ENCODE measurements around the gene ORC5.
"Not testable (repeated sequence)": the region's sequence is repeated elsewhere in the genome, so short reads cannot be mapped to it uniquely, and the experiment has no call there.

Gene ORC5

GRCh38 chr7:104207731-104208420, at the start of gene ORC5:
Gene ORC5 (minus strand): TSS chr7:104208013. CDS start chr7:104207904, 109 bp downstream.
- in situ Hi-C loops (cut with MboI; ENCODE audit: low sequenced_read_pairs) = no loop called here

- in situ Hi-C loops (cut with MboI; ENCODE audit: low sequenced_read_pairs) = loop anchor here (25.0 kb wide), 1 partner anchor 607 kb away; no protein-coding TSS in a partner anchor
Observed at GRCh38 chr7:104255616-104256015, 47.8 kb upstream of the ORC5 start.

GRCh38 chr7:104255194-104255593, 47.4 kb upstream of the ORC5 start:
- in situ Hi-C loops (cut with MboI; ENCODE audit: low sequenced_read_pairs) = loop anchor here (25.0 kb wide), 1 partner anchor 607 kb away; no protein-coding TSS in a partner anchor

- in situ Hi-C loops (cut with MboI; ENCODE audit: low sequenced_read_pairs) = loop anchor here (25.0 kb wide), 1 partner anchor 608 kb away; no protein-coding TSS in a partner anchor
Observed at GRCh38 chr7:104254696-104255095, 46.9 kb upstream of the ORC5 start.

GRCh38 chr7:104252409-104253134, 44.8 kb upstream of the ORC5 start:
- in situ Hi-C loops (cut with MboI; ENCODE audit: low sequenced_read_pairs) = loop anchor here (25.0 kb wide), 1 partner anchor 610 kb away; no protein-coding TSS in a partner anchor

GRCh38 chr7:104242638-104243037, 34.8 kb upstream of the ORC5 start:
- in situ Hi-C loops (cut with MboI; ENCODE audit: low sequenced_read_pairs) = no loop called here

GRCh38 chr7:104241538-104242209, 33.9 kb upstream of the ORC5 start:
- in situ Hi-C loops (cut with MboI; ENCODE audit: low sequenced_read_pairs) = no loop called here

GRCh38 chr7:104241135-104241534, 33.3 kb upstream of the ORC5 start:
- in situ Hi-C loops (cut with MboI; ENCODE audit: low sequenced_read_pairs) = no loop called here

- in situ Hi-C loops (cut with MboI; ENCODE audit: low sequenced_read_pairs) = no loop called here
Observed at GRCh38 chr7:104240401-104240800, 32.6 kb upstream of the ORC5 start.

GRCh38 chr7:104234990-104235389, 27.2 kb upstream of the ORC5 start:
- in situ Hi-C loops (cut with MboI; ENCODE audit: low sequenced_read_pairs) = not testable (repeated sequence)

- in situ Hi-C loops (cut with MboI; ENCODE audit: low sequenced_read_pairs) = no loop called here
Observed at GRCh38 chr7:104231054-104232046, 23.5 kb upstream of the ORC5 start.

GRCh38 chr7:104230606-104231005, 22.8 kb upstream of the ORC5 start:
- in situ Hi-C loops (cut with MboI; ENCODE audit: low sequenced_read_pairs) = no loop called here

GRCh38 chr7:104228442-104228841, 20.6 kb upstream of the ORC5 start:
- in situ Hi-C loops (cut with MboI; ENCODE audit: low sequenced_read_pairs) = no loop called here

GRCh38 chr7:104225451-104225850, 17.6 kb upstream of the ORC5 start:
- in situ Hi-C loops (cut with MboI; ENCODE audit: low sequenced_read_pairs) = no loop called here

GRCh38 chr7:104217620-104218019, 9.8 kb upstream of the ORC5 start:
- in situ Hi-C loops (cut with MboI; ENCODE audit: low sequenced_read_pairs) = no loop called here

GRCh38 chr7:104209063-104209462, 1.2 kb upstream of the ORC5 start:
- in situ Hi-C loops (cut with MboI; ENCODE audit: low sequenced_read_pairs) = no loop called here

GRCh38 chr7:104208421-104208780, 588 bp upstream of the ORC5 start:
- in situ Hi-C loops (cut with MboI; ENCODE audit: low sequenced_read_pairs) = no loop called here

- in situ Hi-C loops (cut with MboI; ENCODE audit: low sequenced_read_pairs) = no loop called here
Observed at GRCh38 chr7:104207348-104207730, 474 bp downstream of the ORC5 start.

GRCh38 chr7:104206841-104207240, 972 bp downstream of the ORC5 start:
- in situ Hi-C loops (cut with MboI; ENCODE audit: low sequenced_read_pairs) = no loop called here

GRCh38 chr7:104198673-104199278, 9.0 kb downstream of the ORC5 start:
- in situ Hi-C loops (cut with MboI; ENCODE audit: low sequenced_read_pairs) = no loop called here
